Karpas-422 (cell line): ENCODE measurements around the gene WDFY2. TPM values are rescaled to one million over a fixed set of nuclear protein-coding genes. Genes with fewer than 3 reads are reported as not detected.
"Not testable (repeated sequence)": the region's sequence is repeated elsewhere in the genome, so short reads cannot be mapped to it uniquely, and the experiment has no call there.

Experiments used
- DNase-seq: peaks from one replicate; pipeline ENCODE4 v3.0.0-alpha.2; 2015
- H2AFZ ChIP-seq: fragments of 200-600 bp; sonication (generic); 2 replicates; pipeline ENCODE4 v1.6.1; 2014; ENCODE audit warnings: antibody characterized with exemption, low read length, mixed read lengths
- H3K27ac ChIP-seq: fragments of 200-600 bp; sonication (generic); 2 replicates; pipeline ENCODE4 v1.5.1; 2014; ENCODE audit warnings: mild to moderate bottlenecking, low read length, moderate library complexity
- H3K27me3 ChIP-seq: fragments of 200-600 bp; sonication (generic); 2 replicates; pipeline ENCODE4 v1.6.1; 2014; ENCODE audit warnings: low read length, mixed read lengths
- H3K36me3 ChIP-seq: fragments of 200-600 bp; sonication (generic); 2 replicates; pipeline ENCODE4 v1.6.1; 2014; ENCODE audit warnings: low read length, mixed read lengths; ENCODE audit not compliant: insufficient read depth
- H3K4me1 ChIP-seq: fragments of 200-600 bp; sonication (generic); 2 replicates; pipeline ENCODE4 v1.6.1; 2014; ENCODE audit warnings: mild to moderate bottlenecking, low read length, mixed read lengths
- H3K4me2 ChIP-seq: fragments of 200-600 bp; sonication (generic); 2 replicates; pipeline ENCODE4 v1.6.1; 2014; ENCODE audit warnings: low read length, low read depth, mild to moderate bottlenecking; ENCODE audit not compliant: poor library complexity, severe bottlenecking
- H3K4me3 ChIP-seq: fragments of 200-600 bp; sonication (generic); 2 replicates; pipeline ENCODE4 v1.5.1; 2014; ENCODE audit warnings: mild to moderate bottlenecking, antibody characterized with exemption, low read length, mixed read lengths
- H3K79me2 ChIP-seq: fragments of 200-600 bp; sonication (generic); 2 replicates; pipeline ENCODE4 v1.6.1; 2014; ENCODE audit warnings: mild to moderate bottlenecking, low read length, mixed read lengths
- H3K9ac ChIP-seq: fragments of 200-600 bp; sonication (generic); 2 replicates; pipeline ENCODE4 v1.6.0; 2014; ENCODE audit warnings: low read length
- H3K9me2 ChIP-seq: fragments of 200-600 bp; sonication (generic), shearing (Covaris generic); replicated peaks from 2 replicates; pipeline ENCODE4 v1.6.0; 2014; ENCODE audit warnings: mild to moderate bottlenecking, low read length, moderate library complexity; ENCODE audit not compliant: insufficient read depth
- H3K9me3 ChIP-seq: fragments of 300-700, 200-600 bp; sonication (generic); 2 replicates; pipeline ENCODE4 v1.6.1; 2014; ENCODE audit warnings: low read length, mixed read lengths
- H4K20me1 ChIP-seq: fragments of 200-600 bp; sonication (generic); 2 replicates; pipeline ENCODE4 v1.6.1; 2014; ENCODE audit warnings: mild to moderate bottlenecking, antibody characterized with exemption, low read length, low read depth; ENCODE audit not compliant: insufficient read depth
- total RNA-seq: library from RNA; depleted of rRNA; stranded (reverse); fragments of >200 nt; shearing (Covaris generic); gene quantifications from 2 replicates; pipeline ENCODE4 v1.2.3, GENCODE V29; 2014; ENCODE audit warnings: low replicate concordance

The WDFY2 gene
- total RNA-seq, 1 experiment from 2014 or later = 4.1 TPM

GRCh38 chr13:51645154-51645650 is 60.9 kb downstream of the WDFY2 start:
- Histone ChIP-seq H3K9me2 (no peaks in the 10 kb centered on the region), H3K79me2 (no peaks in the 10 kb centered on the region), H3K4me2 (peak overlapping the region; percentile 42), H3K9me3 (no peaks in the 10 kb centered on the region), H3K27me3 (no peaks in the 10 kb centered on the region), H3K36me3 (no peaks in the 10 kb centered on the region), H2AFZ (no peak overlapping the region), H3K4me3 (peak overlapping the region; percentile 18; the same call in 1 of the 2 replicates), H3K9ac (peak overlapping the region; percentile 5; the same call in 1 of the 2 replicates), H4K20me1 (peaks cover 43% of the 10 kb centered on the region), H3K27ac (no peak overlapping the region), H3K4me1 (peaks cover 19% of the 10 kb centered on the region)
- peak; percentile 78 for DNase-seq

GRCh38 chr13:51645761-51646670 is 61.8 kb downstream of the WDFY2 start:
- no peaks in the 10 kb centered on the region for H3K36me3 ChIP-seq
- H3K4me3 ChIP-seq = peak overlapping the region; percentile 18; the same call in 1 of the 2 replicates
- no peaks in the 10 kb centered on the region for H3K9me3 ChIP-seq
- no peaks in the 10 kb centered on the region for H3K79me2 ChIP-seq
- H4K20me1 ChIP-seq = peaks cover 43% of the 10 kb centered on the region
- no peak overlapping the region for H2AFZ ChIP-seq
- no peaks in the 10 kb centered on the region for H3K27me3 ChIP-seq
- peak overlapping the region; percentile 5; the same call in 1 of the 2 replicates for H3K9ac ChIP-seq
- DNase-seq = no peak
- H3K9me2 ChIP-seq = no peaks in the 10 kb centered on the region
- peak overlapping the region; percentile 42 for H3K4me2 ChIP-seq
- H3K4me1 ChIP-seq = peaks cover 19% of the 10 kb centered on the region
- H3K27ac ChIP-seq = no peak overlapping the region

GRCh38 chr13:51647067-51647466 is 62.8 kb downstream of the WDFY2 start:
- no peaks in the 10 kb centered on the region for H3K9me3 ChIP-seq
- H3K9me2 ChIP-seq = no peaks in the 10 kb centered on the region
- no peaks in the 10 kb centered on the region for H3K36me3 ChIP-seq
- H3K9ac ChIP-seq = no peak overlapping the region
- H3K4me3 ChIP-seq = no peak overlapping the region
- H3K4me1 ChIP-seq = peaks cover 19% of the 10 kb centered on the region
- peak; percentile 33 for DNase-seq
- H3K79me2 ChIP-seq = no peaks in the 10 kb centered on the region
- H3K4me2 ChIP-seq = no peak overlapping the region
- H2AFZ ChIP-seq = no peak overlapping the region
- peaks cover 43% of the 10 kb centered on the region for H4K20me1 ChIP-seq
- H3K27ac ChIP-seq = no peak overlapping the region
- H3K27me3 ChIP-seq = no peaks in the 10 kb centered on the region

- H3K4me1 ChIP-seq, H3K4me2 ChIP-seq, H3K9ac ChIP-seq, H3K27ac ChIP-seq, H3K4me3 ChIP-seq, H3K9me2 ChIP-seq, H4K20me1 ChIP-seq, H3K27me3 ChIP-seq, DNase-seq, H3K36me3 ChIP-seq, H3K79me2 ChIP-seq, H2AFZ ChIP-seq: not testable (repeated sequence)
- peaks cover 13% of the 10 kb centered on the region; the same call in 1 of the 2 replicates for H3K9me3 ChIP-seq
Measured at GRCh38 chr13:51652193-51652592, 67.9 kb downstream of the WDFY2 start.

GRCh38 chr13:51659276-51660127 is 75.2 kb downstream of the WDFY2 start:
- H3K36me3 ChIP-seq = no peaks in the 10 kb centered on the region
- H2AFZ ChIP-seq = no peak overlapping the region
- H3K9me2 ChIP-seq = no peaks in the 10 kb centered on the region
- H3K27me3 ChIP-seq = no peaks in the 10 kb centered on the region; the same call in 1 of the 2 replicates
- 0 out of 2 replicates have a peak, but pooled peaks cover 4% of the 10 kb centered on the region for H4K20me1 ChIP-seq
- H3K9ac ChIP-seq = no peak overlapping the region
- no peak overlapping the region for H3K4me2 ChIP-seq
- peaks cover 16% of the 10 kb centered on the region; the same call in 1 of the 2 replicates for H3K9me3 ChIP-seq
- H3K79me2 ChIP-seq = no peaks in the 10 kb centered on the region
- H3K27ac ChIP-seq = no peak overlapping the region
- H3K4me1 ChIP-seq = no peaks in the 10 kb centered on the region
- H3K4me3 ChIP-seq = no peak overlapping the region
- no peak for DNase-seq

- Histone ChIP-seq H3K9ac (no peak overlapping the region), H4K20me1 (0 out of 2 replicates have a peak, but pooled peaks cover 4% of the 10 kb centered on the region), H3K9me3 (peaks cover 8% of the 10 kb centered on the region; the same call in 1 of the 2 replicates), H3K27me3 (no peaks in the 10 kb centered on the region), H3K79me2 (no peaks in the 10 kb centered on the region), H2AFZ (no peak overlapping the region), H3K4me1 (no peaks in the 10 kb centered on the region), H3K4me3 (no peak overlapping the region), H3K27ac (no peak overlapping the region), H3K36me3 (no peaks in the 10 kb centered on the region), H3K9me2 (no peaks in the 10 kb centered on the region), H3K4me2 (no peak overlapping the region)
- no peak for DNase-seq
Measured at GRCh38 chr13:51660813-51661212, 76.6 kb downstream of the WDFY2 start.

GRCh38 chr13:51663973-51664957 is 80.0 kb downstream of the WDFY2 start:
- no peak for DNase-seq
- no peak overlapping the region for H3K4me2 ChIP-seq

More at GRCh38 chr13:51663973-51664957, 80.0 kb downstream of the WDFY2 start:
- H3K27ac ChIP-seq = no peak overlapping the region
- no peaks in the 10 kb centered on the region for H3K36me3 ChIP-seq
- no peak overlapping the region for H3K9ac ChIP-seq
- 0 out of 2 replicates have a peak, but pooled peaks cover 4% of the 10 kb centered on the region for H4K20me1 ChIP-seq
- no peaks in the 10 kb centered on the region for H3K79me2 ChIP-seq
- H3K9me3 ChIP-seq = no peaks in the 10 kb centered on the region
- H2AFZ ChIP-seq = no peak overlapping the region
- no peak overlapping the region for H3K4me3 ChIP-seq
- no peaks in the 10 kb centered on the region for H3K27me3 ChIP-seq
- H3K9me2 ChIP-seq = no peaks in the 10 kb centered on the region
- no peaks in the 10 kb centered on the region; the same call in 1 of the 2 replicates for H3K4me1 ChIP-seq
